K562 (cell line): Measurements from ENCODE around the gene HLA-B. TPM values are rescaled to one million over a fixed set of nuclear protein-coding genes. Genes with fewer than 3 reads are reported as not detected.

ENCODE experiments used
- ATAC-seq: fragments of 200-7000 bp; cut with Tn5 transposase; 3 replicates; pipeline ENCODE4 v1.9.1; 2020; ENCODE audit warnings: moderate library complexity
- BruUV-seq: library from RNA; stranded (reverse); fragments of 400-500 nt; replicated peaks from 2 replicates; lab custom pipeline; 2021; lab: Mats Ljungman, UMichigan
- CTCF ChIA-PET: fragments of 300-600 bp; formaldehyde crosslinking; extraction: SDS; loops from one replicate; lab custom pipeline; 2021; ENCODE audit warnings: low intra/inter-chr PET ratio; lab: Yijun Ruan, JAX
- POLR2A ChIA-PET: fragments of 300-600, 350-650 bp; sonication (Branson Sonifier 250); formaldehyde crosslinking; extraction: SDS; loops from one replicate; lab custom pipeline; 2021; ENCODE audit warnings: antibody characterized with exemption, inconsistent platforms; lab: Yijun Ruan, JAX
- DNase-seq, 4 experiments: peaks; one replicate each; pipeline versions ENCODE4 v3.0.0 to v3.0.0-alpha.2; 2011 to 2018; ENCODE audit warnings: low spot score in 3 of 4, mixed read lengths in 3 of 4; ENCODE audit errors: extremely low read depth in 1 of 4
- FAIRE-seq: peaks from 2 replicates; lab custom pipeline; 2011; peaks lifted over from hg19 to GRCh38; lab: Jason Lieb, UNC
- H2AFZ ChIP-seq: 2 replicates; pipeline ENCODE4 v1.6.0; 2011; ENCODE audit warnings: low read depth, low read length, control low read depth, inconsistent platforms
- H3K27ac ChIP-seq: fragments of 200-600 bp; 3 replicates; pipeline ENCODE4 v1.8.0; 2011; ENCODE audit warnings: low read depth, mild to moderate bottlenecking, control low read depth, inconsistent platforms, low read length, moderate library complexity, mixed read lengths; ENCODE audit errors: extremely low read depth
- H3K27me3 ChIP-seq, 2 experiments: fragments of 300-600 bp in 1 of 2; 2 replicates in 1 of 2; 3 replicates in 1 of 2; pipeline versions ENCODE4 v1.6.0 to v1.8.0; 2011; ENCODE audit warnings: inconsistent platforms in 2 of 2, low read length in 2 of 2, mild to moderate bottlenecking in 1 of 2, mixed read lengths in 1 of 2, moderate library complexity in 1 of 2; ENCODE audit not compliant: control insufficient read depth in 2 of 2, insufficient read depth in 2 of 2
- H3K36me3 ChIP-seq: fragments of 300-600 bp; 3 replicates; pipeline ENCODE4 v1.8.0; 2011; ENCODE audit warnings: mild to moderate bottlenecking, low read length, inconsistent platforms; ENCODE audit not compliant: control insufficient read depth, insufficient read depth
- H3K4me1 ChIP-seq, 2 experiments: fragments of 200-600 bp in 1 of 2; replicated peaks in 1 of 2; 2 replicates in 1 of 2; 3 replicates in 1 of 2; pipeline versions ENCODE4 v1.5.1 to v1.8.0; 2011; ENCODE audit warnings: inconsistent platforms in 2 of 2, low read length in 2 of 2, mild to moderate bottlenecking in 1 of 2, mixed read lengths in 1 of 2, moderate library complexity in 1 of 2; ENCODE audit not compliant: control insufficient read depth in 2 of 2, insufficient read depth in 2 of 2
- H3K4me2 ChIP-seq: 2 replicates; pipeline ENCODE4 v1.6.1; 2011; ENCODE audit warnings: low read length, control low read depth, inconsistent platforms, mixed read lengths; ENCODE audit not compliant: insufficient read depth
- H3K4me3 ChIP-seq: fragments of 200-600 bp; sonication (generic), shearing (Covaris generic); 2 replicates; pipeline ENCODE4 v1.5.1; 2016; ENCODE audit warnings: control low read depth, inconsistent platforms
- H3K79me2 ChIP-seq: fragments of 200-600 bp; 3 replicates; pipeline ENCODE4 v1.8.0; 2011; ENCODE audit warnings: low read length, inconsistent platforms; ENCODE audit not compliant: control insufficient read depth, insufficient read depth
- H3K9ac ChIP-seq, 2 experiments: 2 replicates each; pipeline versions ENCODE4 v1.6.0 to v1.6.1; 2011; ENCODE audit warnings: low read depth in 2 of 2, low read length in 2 of 2, control low read depth in 1 of 2, inconsistent platforms in 1 of 2, mild to moderate bottlenecking in 1 of 2, mixed read lengths in 1 of 2; ENCODE audit not compliant: insufficient read depth in 1 of 2
- H3K9me1 ChIP-seq: one replicate; pipeline ENCODE4 v1.6.0; 2011; ENCODE audit warnings: inconsistent platforms, mild to moderate bottlenecking, low read length, moderate library complexity; ENCODE audit not compliant: control insufficient read depth, insufficient read depth
- H3K9me3 ChIP-seq: replicated peaks from 2 replicates; pipeline ENCODE4 v1.5.1; 2011; ENCODE audit warnings: low read depth, low read length, inconsistent platforms; ENCODE audit not compliant: control insufficient read depth, insufficient read depth
- H4K20me1 ChIP-seq: replicated peaks from 2 replicates; pipeline ENCODE4 v1.6.1; 2011; ENCODE audit warnings: low read length, inconsistent platforms, mixed read lengths; ENCODE audit not compliant: control insufficient read depth, insufficient read depth
- ATF3 ChIP-seq, 2 experiments: fragments of 450-650 bp in 1 of 2; sonication (generic) in 1 of 2; formaldehyde crosslinking in 1 of 2; IDR thresholded peaks in 1 of 2; conservative IDR thresholded peaks in 1 of 2; 2 replicates each; pipeline versions ENCODE4 v1.6.1 to v1.8.1; 2016 to 2023; ENCODE audit warnings: mild to moderate bottlenecking in 2 of 2, moderate library complexity in 2 of 2, inconsistent platforms in 1 of 2, missing genetic modification reagents in 1 of 2
- ELF2 ChIP-seq: fragments of 250-450 bp; sonication (Bioruptor Pico); IDR thresholded peaks from 2 replicates; pipeline ENCODE4 v1.5.0; 2021; ENCODE audit warnings: mild to moderate bottlenecking
- FOXA1 ChIP-seq: fragments of 450-650 bp; IDR thresholded peaks from 2 replicates; pipeline ENCODE4 v1.6.1; 2016; ENCODE audit warnings: mild to moderate bottlenecking, borderline replicate concordance
- FOXJ3 ChIP-seq: sonication (generic); formaldehyde crosslinking; IDR thresholded peaks from 2 replicates; pipeline ENCODE4 v1.4.0; 2020; ENCODE audit warnings: mild to moderate bottlenecking, missing genetic modification reagents
- HNRNPH1 ChIP-seq: fragments of 200-400 bp; formaldehyde crosslinking; optimal IDR thresholded peaks from 2 replicates; pipeline ENCODE3; 2017; ENCODE audit warnings: low read depth, mild to moderate bottlenecking, low read length, moderate library complexity
- MCM7 ChIP-seq, 2 experiments: fragments of 450-650 bp; IDR thresholded peaks; 2 replicates each; pipeline ENCODE4 v1.6.1; 2016 to 2018
- RHOXF2B ChIP-seq: fragments of 250-450 bp; sonication (Bioruptor Pico); conservative IDR thresholded peaks from 2 replicates; pipeline ENCODE4 v1.5.1; 2021
- ZNF12 ChIP-seq: sonication (generic); formaldehyde crosslinking; IDR thresholded peaks from 2 replicates; pipeline ENCODE4 v1.4.0; 2020; ENCODE audit warnings: mild to moderate bottlenecking, missing genetic modification reagents
- ZNF224 ChIP-seq: sonication (generic); formaldehyde crosslinking; IDR thresholded peaks from 2 replicates; pipeline ENCODE4 v1.8.0; 2022; ENCODE audit warnings: mild to moderate bottlenecking, missing genetic modification reagents
- ZNF518B ChIP-seq: fragments of 250-450 bp; sonication (Bioruptor Pico); IDR thresholded peaks from 2 replicates; pipeline ENCODE4 v1.5.0; 2021; ENCODE audit warnings: mild to moderate bottlenecking, moderate library complexity
- WGBS: fragments of 100-300 bp; shearing (Covaris generic); methylation state at CpG from one replicate; pipeline ENCODE4 v1.1.6; 2016; ENCODE audit warnings: low coverage, mixed read lengths; ENCODE audit not compliant: insufficient coverage; ENCODE audit errors: missing lambda C conversion rate; 5-methylcytosine and 5-hydroxymethylcytosine counted together
- in situ Hi-C: fragments of 300-500 bp; cut with MboI; formaldehyde crosslinking; loops from 4 replicates; pipeline ENCODE4 v1.15.0; 2018; ENCODE audit warnings: inconsistent platforms, mixed read lengths
- intact Hi-C: fragments of 100-400 bp; cut with micrococcal nuclease; formaldehyde crosslinking; loops from 2 replicates; pipeline ENCODE4 v1.14.2; 2022
- polyA plus RNA-seq, 8 experiments: library from polyadenylated mRNA; depleted of rRNA in 4 of 8; stranded (reverse) in 5 of 8; unstranded in 3 of 8; fragments of >200 nt; fragmentation: Nextera tagmentation in 2 of 8; fragmentation: Illumina TruSeq in 1 of 8; extraction: Ambion mirVana in 2 of 8; extraction: Trizol in 1 of 8; gene quantifications; 2 replicates each; pipeline versions ENCODE4 v1.2.1 to v1.2.3, GENCODE V29; 2011 to 2014; ENCODE audit warnings: inconsistent platforms in 1 of 8, missing spikeins in 1 of 8
- total RNA-seq, 7 experiments: library from RNA; depleted of rRNA in 6 of 7; stranded (reverse); fragments of >200 nt in 6 of 7; fragmentation: Illumina TruSeq in 2 of 7; extraction: Trizol in 2 of 7; gene quantifications; 2 replicates each; pipeline versions ENCODE4 v1.2.1 to v1.2.3, GENCODE V29; 2011 to 2021; ENCODE audit warnings: low replicate concordance in 1 of 7

The HLA-B gene
- total and polyA plus RNA-seq, 9 of the 15 experiments (the other 6 are each of a cell fraction or from before 2014, with no cell fraction given): 0.07 to 9.7 (median 0.65) TPM; not detected in 2

- H4K20me1 ChIP-seq: no peaks in the 10 kb centered on the region
- FAIRE-seq (no peak), DNase-seq (no peak), ATAC-seq (no peak)
- no peaks in the 10 kb centered on the region for H3K9me3 ChIP-seq
- peaks cover 12 to 37% of the 10 kb centered on the region in 2 experiments for H3K27me3 ChIP-seq
- H3K79me2 ChIP-seq: no peaks in the 10 kb centered on the region
- no peaks in the 10 kb centered on the region for H3K36me3 ChIP-seq
- no peak overlapping the region for H2AFZ ChIP-seq
- POLR2A ChIA-PET: interaction anchor here (0.6 to 2.5 kb wide), 4 partner anchors 10 to 217 kb away, joined by 3 to 7 read pairs (median 5); no protein-coding TSS in a partner anchor
- no peaks in the 10 kb centered on the region for H3K9me1 ChIP-seq
- TF ChIP-seq ATF3 (IDR thresholded peaks at IDR 0.05) (no peak), ATF3 (CRISPR knock-in tag; conservative IDR thresholded peaks at IDR 0.05) (no peak), MCM7 (IDR thresholded peaks at IDR 0.05) (no peak), ZNF12 (CRISPR knock-in tag) (no peak), ELF2 (CRISPR knock-in tag) (no peak), ZNF224 (CRISPR knock-in tag) (no peak), ZNF518B (CRISPR knock-in tag) (no peak), RHOXF2B (CRISPR knock-in tag) (no peak), FOXA1 (no peak), HNRNPH1 (no peak), FOXJ3 (CRISPR knock-in tag) (no peak)
- in situ Hi-C loops (loop anchor here (10.0 kb wide), 1 partner anchor 462 kb away; the partner anchor contains the start of gene VARS2), intact Hi-C loops (no loop called here)
- WGBS: 4% methylated on average over 3 of the region's 4 CpGs
- H3K4me3 ChIP-seq: no peak overlapping the region
- BruUV-seq: no TSS peak
- CTCF ChIA-PET: no interaction called here
- no peaks in the 10 kb centered on the region for H3K4me1 ChIP-seq
- no peak overlapping the region for H3K4me2 ChIP-seq
- no peak overlapping the region for H3K27ac ChIP-seq
- H3K9ac ChIP-seq: no peak overlapping the region
These were observed 20.1 kb upstream of the HLA-B start for GRCh38 chr6:31377029-31377428.
